Glomerular endothelial cell (primary cell): ENCODE data around the gene LPA. TPM values are rescaled to one million over a fixed set of nuclear protein-coding genes. Genes with fewer than 3 reads are reported as not detected.

Source experiments
- DNase-seq: peaks from one replicate; pipeline ENCODE4 v3.0.0-alpha.2; 2011; ENCODE audit warnings: low read depth, low spot score; ENCODE audit errors: extremely low read depth
- total RNA-seq: library from RNA; depleted of rRNA; stranded (reverse); fragments of >200 nt; gene quantifications from 2 replicates; pipeline ENCODE4 v1.2.3, GENCODE V29; 2015

Gene LPA
- total RNA-seq, 1 donor from 2014 or later: not detected

DNA sequence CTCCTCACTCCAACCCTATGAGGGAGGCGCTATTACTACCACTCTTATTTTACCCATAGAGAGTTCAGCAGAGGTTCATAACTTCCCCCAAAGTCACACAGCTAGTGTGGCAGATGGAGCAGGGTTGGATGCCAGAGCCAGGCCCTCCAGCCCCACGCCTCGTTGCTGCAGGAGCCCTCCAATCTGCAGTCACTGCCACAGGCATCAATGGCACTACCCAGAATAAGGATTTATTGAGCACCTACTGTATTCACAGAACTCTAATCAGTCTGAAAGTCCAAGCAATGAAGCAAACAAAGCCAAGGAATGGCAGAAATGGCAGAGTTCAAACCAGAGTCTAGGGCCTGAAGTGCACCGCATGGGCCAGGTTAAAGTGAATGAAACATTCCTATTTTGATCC lies 144.9 kb downstream of the LPA start:
- no peak for DNase-seq

DNA sequence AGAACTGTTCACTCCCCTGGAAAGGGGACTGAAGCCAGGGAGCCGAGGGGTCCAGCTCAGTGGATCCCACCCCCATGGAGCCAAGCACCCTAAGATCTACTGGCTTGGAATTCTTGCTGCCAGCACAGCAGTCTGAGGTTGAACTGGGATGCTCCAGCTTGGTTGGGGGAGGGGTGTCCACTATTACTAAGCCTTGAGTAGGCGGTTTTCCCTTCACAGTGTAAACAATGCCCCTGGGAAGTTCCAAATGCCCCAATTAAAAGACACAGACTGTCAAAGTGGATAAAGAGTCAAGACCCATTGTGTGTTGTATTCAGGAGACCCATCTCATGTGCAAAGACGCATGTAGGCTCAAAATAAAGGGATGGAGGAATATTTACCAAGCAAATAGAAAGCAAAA lies 150.2 kb downstream of the LPA start:
- no peak for DNase-seq

DNA sequence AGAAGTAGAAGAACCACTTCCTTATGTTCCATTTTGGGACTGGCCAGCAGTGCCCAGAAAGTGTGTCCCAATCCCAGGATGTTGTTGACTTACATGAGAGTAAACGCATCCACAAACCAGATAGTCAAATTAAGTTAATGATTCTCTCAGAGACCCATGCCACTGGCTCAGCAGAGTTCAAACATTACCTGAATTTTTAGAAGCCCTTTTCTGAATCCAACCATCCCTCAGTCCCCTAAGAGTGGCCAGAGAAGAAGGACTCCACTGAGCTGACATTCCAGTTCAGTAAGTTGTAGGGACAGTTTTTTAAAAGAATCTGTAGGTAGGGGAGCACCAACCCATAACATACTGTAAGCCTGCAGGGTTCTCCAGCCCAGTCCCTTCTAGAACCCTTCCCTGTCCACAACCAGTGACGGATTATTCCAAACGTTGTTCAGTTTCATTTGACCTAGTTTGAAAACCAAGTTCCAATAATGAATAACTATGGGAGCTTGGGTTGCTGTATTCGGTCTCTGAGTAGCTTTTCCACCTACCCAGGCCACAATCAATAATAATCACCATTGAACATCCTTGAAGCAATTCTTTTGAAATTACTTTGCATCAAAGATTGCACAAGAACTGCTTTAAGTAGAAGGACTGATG lies 153.0 kb downstream of the LPA start:
- DNase-seq: no peak

DNA sequence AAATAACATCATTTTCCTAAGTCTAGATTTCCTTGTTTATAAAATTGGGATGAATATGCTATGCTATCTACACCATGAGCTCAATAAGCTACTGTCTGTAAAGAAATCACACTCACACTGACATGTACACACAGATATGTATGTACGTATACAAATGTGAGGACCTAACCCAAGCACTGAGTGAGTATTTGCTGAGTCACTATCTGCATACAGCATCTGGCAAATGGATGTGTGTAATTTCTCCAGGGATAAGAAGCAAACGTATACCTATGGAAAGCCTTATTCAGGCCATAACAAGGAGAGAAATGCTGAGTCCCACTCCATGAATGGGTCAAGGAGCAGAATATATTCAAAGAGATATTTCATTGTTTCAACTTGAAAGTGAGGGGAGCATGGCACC lies 153.9 kb downstream of the LPA start:
- no peak for DNase-seq

DNA sequence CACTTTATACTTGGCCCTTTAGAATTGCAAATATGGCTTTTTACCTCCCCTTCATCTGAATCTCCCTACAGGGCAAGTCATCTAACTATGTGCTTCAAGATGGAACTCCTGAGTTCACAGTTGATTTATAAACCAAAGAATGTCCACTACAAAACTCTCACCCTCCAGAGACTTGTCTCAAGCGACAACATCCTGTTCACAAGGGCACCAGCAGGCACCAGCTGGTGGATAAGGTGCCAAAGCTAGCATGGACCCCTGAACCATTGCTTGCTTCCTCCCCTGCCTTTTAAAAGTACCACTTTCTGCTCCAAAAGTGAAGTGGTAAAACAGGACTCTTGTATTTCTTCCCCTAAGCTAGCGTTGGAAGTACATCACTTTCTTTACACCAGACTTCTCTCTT lies 154.5 kb downstream of the LPA start:
- no peak for DNase-seq

DNA sequence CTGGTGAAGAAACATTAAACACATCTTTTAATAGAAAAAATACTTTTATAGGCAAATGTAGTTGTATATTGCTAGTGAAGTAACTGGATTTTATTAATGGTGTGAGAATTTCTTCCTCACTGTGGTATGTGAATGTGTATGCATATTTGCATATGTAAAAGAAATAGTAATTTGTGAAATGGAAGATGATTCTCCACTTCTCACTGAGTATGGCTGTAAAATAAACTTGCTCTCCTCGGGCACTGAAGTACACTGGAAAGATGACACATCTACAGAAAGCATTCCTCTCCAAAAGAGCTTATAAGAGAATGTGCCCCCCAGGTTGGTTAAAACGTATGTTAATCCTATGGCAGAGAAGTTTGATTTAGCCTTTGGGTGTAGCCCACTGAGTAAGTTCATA lies 155.5 kb downstream of the LPA start:
- DNase-seq: no peak

DNA sequence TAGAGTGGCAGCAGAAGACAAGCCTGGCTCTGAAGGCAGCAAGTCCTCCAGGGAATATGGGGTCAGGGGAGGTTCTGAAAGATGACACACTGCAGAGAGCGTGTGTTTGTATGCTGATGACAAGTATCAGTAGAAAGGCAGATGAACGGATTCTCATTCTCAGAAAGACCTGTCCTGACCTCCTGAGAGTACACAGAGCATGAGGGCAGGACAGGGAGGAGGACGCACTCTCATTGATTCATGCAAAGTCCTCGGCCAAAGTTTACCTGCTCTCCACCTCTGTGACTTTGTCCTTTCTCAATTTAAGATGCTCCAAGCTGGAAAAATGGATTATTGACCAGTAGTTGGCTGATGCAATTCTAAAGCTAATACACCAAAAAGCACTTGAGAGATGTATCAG lies 156.7 kb downstream of the LPA start:
- no peak for DNase-seq

DNA sequence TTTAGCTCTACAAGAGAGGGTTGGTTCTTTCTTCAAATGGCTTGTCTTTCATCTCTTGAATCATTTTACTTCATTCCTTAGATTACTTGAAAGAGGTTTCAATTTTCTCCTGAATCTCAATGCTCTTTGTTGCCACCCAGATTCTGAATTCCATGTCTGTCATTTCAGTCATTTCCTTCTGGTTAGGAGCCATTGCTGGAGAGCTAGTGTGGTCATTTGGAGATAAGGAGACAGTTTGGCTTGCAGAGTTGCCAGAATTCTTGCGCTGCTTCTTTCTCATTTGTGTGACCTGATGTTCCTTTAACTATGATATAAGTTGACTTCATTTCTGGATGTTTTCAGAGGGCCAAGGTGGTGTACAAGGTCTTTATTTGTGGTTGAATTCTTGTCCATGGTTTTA lies 158.1 kb downstream of the LPA start:
- no peak for DNase-seq

DNA sequence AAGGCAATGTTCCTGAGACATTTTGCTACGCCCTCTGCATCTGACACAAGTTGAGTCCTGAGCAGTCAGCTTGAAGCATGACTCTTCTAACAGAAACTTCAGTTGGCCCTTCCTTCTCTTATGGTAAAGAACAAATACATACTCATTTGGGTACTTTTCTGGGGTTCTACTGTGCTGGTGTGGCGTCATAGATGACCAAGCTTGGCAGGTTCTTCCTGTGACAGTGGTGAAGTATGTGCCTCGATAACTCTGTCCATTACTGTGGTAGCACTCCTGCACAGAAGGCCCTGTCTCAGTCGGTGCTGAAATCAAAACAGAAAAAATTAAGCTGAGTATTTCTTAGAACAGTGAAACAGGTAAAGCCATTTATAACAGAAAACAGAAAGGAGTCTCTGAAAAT lies 163.4 kb downstream of the LPA start:
- DNase-seq: no peak

DNA sequence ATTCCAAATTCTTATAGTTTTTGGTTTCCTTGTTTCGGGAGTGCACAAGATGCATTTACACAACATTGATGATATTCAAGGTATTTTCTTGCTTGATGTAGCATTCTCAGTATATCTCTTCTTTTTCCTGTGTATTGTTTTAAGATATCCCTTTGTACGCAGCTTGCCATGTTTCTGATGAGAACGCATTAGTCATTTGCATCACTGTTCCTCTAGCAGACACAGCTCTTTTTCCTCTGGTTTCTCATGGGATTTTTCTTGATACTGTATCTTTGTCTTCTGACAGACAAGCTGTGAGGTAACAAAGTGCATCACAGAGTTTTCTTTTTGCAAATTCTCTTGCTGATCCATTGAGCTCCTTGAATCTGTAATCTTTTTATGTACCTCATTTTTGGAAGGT lies 169.5 kb downstream of the LPA start:
- DNase-seq: no peak

DNA sequence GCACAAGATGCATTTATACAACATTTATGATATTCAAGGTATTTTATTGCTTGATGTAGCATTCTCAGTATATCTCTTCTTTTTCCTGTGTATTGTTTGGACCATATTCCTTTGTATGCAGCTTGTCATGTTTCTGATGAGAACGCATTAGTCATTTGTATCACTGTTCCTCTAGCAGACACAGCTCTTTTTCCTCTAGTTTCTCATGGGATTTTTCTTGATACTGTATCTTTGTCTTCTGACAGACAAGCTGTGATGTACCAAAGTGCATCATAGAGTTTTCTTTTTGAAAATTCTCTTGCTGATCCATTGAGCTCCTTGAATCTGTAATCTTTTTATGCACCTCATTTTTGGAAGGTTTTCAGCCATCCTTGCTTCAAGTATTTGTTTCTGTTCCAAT lies 175.0 kb downstream of the LPA start:
- DNase-seq: no peak

DNA sequence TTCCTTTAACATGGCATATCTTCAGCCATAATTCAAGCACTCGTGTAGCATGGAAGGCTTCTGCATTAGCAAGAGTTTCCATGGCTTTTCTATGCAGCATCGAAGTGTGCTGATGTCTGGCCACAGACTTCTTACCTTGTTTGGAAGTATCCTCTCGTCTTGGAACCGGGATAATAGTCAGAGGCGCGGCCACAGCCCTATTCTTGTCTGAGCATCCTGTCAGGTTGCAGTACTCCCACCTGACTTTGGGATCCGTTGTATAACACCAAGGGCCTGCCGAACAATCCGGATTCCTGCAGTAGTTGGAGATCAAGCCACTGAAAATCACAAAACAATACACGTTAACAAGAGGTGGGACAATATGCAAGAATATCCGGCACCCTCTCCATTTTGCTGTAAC lies 177.0 kb downstream of the LPA start:
- DNase-seq: no peak

Other genes starting within 250 kb of the LPA start
- not detected in 2 replicates for gene PLG, start 38.0 kb upstream of the LPA start, total RNA-seq